B cell (primary cell): Measurements from ENCODE around the gene PLIN5.

Experiments
- EZH2 ChIP-seq: IDR thresholded peaks from 2 replicates; pipeline ENCODE4 v1.6.1; 2012; ENCODE audit warnings: borderline replicate concordance, low read depth, mild to moderate bottlenecking, moderate library complexity, low read length; ENCODE audit not compliant: insufficient read depth, poor library complexity, severe bottlenecking
- TF ChIP-seq, protein P1 (sequence below): fragments of 200-600 bp; IDR thresholded peaks from one replicate; pipeline ENCODE4 v1.8.0; 2022; ENCODE audit warnings: antibody characterized with exemption, mild to moderate bottlenecking

DNA sequence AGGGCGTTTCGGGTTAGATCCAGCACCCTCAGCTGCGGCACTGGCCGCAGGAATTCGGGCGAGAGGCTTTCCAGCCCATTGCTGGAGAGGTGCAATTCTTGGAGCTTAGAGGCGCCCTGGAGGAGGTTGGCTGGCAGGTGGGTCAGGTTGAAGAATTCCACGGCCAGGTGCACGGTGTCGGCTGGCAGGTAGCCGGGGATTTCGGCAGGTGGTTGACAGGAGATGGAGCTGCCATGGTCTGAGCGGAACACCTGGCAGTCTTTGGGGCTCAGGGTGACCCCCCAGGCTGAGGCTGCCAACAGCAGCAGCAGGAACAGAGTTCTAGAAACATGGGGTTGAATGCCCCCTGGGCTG is 3.6 kb upstream of the PLIN5 start:
- TF ChIP-seq, protein P1, sequence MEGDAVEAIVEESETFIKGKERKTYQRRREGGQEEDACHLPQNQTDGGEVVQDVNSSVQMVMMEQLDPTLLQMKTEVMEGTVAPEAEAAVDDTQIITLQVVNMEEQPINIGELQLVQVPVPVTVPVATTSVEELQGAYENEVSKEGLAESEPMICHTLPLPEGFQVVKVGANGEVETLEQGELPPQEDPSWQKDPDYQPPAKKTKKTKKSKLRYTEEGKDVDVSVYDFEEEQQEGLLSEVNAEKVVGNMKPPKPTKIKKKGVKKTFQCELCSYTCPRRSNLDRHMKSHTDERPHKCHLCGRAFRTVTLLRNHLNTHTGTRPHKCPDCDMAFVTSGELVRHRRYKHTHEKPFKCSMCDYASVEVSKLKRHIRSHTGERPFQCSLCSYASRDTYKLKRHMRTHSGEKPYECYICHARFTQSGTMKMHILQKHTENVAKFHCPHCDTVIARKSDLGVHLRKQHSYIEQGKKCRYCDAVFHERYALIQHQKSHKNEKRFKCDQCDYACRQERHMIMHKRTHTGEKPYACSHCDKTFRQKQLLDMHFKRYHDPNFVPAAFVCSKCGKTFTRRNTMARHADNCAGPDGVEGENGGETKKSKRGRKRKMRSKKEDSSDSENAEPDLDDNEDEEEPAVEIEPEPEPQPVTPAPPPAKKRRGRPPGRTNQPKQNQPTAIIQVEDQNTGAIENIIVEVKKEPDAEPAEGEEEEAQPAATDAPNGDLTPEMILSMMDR = no peak
- no peak for TF ChIP-seq EZH2
